A172 (cell line): Measurements from ENCODE around the gene GIMAP1. TPM values are rescaled to one million over a fixed set of nuclear protein-coding genes. Genes with fewer than 3 reads are reported as not detected.
"Not testable (repeated sequence)": the region's sequence is repeated elsewhere in the genome, so short reads cannot be mapped to it uniquely, and the experiment has no call there.

Experiments used
- DNase-seq: peaks from one replicate; pipeline ENCODE4 v3.0.0-alpha.2; 2015; ENCODE audit warnings: low spot score
- total RNA-seq: library from RNA; depleted of rRNA; stranded (reverse); fragments of >200 nt; shearing (Covaris generic); gene quantifications from 2 replicates; pipeline ENCODE4 v1.2.3, GENCODE V29; 2014; rRNA removed

Gene GIMAP1
- not detected in 2 replicates for total RNA-seq

GRCh38 chr7:150716368-150716767 lies at the start of gene GIMAP1:
GIMAP1 (plus strand) TSS chr7:150716613; CDS start chr7:150719048, 2,435 bp downstream.
- DNase-seq = no peak

GRCh38 chr7:150668472-150668911 lies 47.9 kb upstream of the GIMAP1 start:
- no peak for DNase-seq

GRCh38 chr7:150668977-150669376 lies 47.4 kb upstream of the GIMAP1 start:
- DNase-seq = no peak

- not testable (repeated sequence) for DNase-seq
Measured at GRCh38 chr7:150671798-150672585, 44.4 kb upstream of the GIMAP1 start.

- DNase-seq = no peak
Measured at GRCh38 chr7:150675714-150676113, 40.7 kb upstream of the GIMAP1 start.

GRCh38 chr7:150676276-150676675 lies 40.1 kb upstream of the GIMAP1 start:
- DNase-seq = not testable (repeated sequence)

GRCh38 chr7:150676854-150677253 lies 39.6 kb upstream of the GIMAP1 start:
- not testable (repeated sequence) for DNase-seq

- DNase-seq = not testable (repeated sequence)
Measured at GRCh38 chr7:150678601-150679000, 37.8 kb upstream of the GIMAP1 start.

GRCh38 chr7:150680364-150680763 lies 36.0 kb upstream of the GIMAP1 start:
- not testable (repeated sequence) for DNase-seq

- DNase-seq = peak; percentile 59
Measured at GRCh38 chr7:150685219-150686029, 31.0 kb upstream of the GIMAP1 start, which contains the start of gene GIMAP2. GIMAP2 (plus strand) TSS chr7:150685706; CDS start chr7:150687060, 1,354 bp downstream.

- DNase-seq = peak; percentile 1
Measured at GRCh38 chr7:150686030-150686631, 30.3 kb upstream of the GIMAP1 start.

- DNase-seq = no peak
Measured at GRCh38 chr7:150688630-150689029, 27.8 kb upstream of the GIMAP1 start.

GRCh38 chr7:150695654-150696053 lies 20.8 kb upstream of the GIMAP1 start:
- DNase-seq = no peak

- no peak for DNase-seq
Measured at GRCh38 chr7:150703209-150703608, 13.2 kb upstream of the GIMAP1 start.

GRCh38 chr7:150715293-150715692 lies 1.1 kb upstream of the GIMAP1 start:
- no peak for DNase-seq

GRCh38 chr7:150715738-150716137 lies 675 bp upstream of the GIMAP1 start:
- no peak for DNase-seq

- no peak for DNase-seq
Measured at GRCh38 chr7:150716939-150717338, 526 bp downstream of the GIMAP1 start.

GRCh38 chr7:150717814-150718420 lies 1.5 kb downstream of the GIMAP1 start:
- no peak for DNase-seq

- no peak for DNase-seq
Measured at GRCh38 chr7:150719436-150719835, 3.0 kb downstream of the GIMAP1 start.

GRCh38 chr7:150719960-150720891 lies 3.8 kb downstream of the GIMAP1 start:
- DNase-seq = no peak

- no peak for DNase-seq
Measured at GRCh38 chr7:150721970-150722373, 5.6 kb downstream of the GIMAP1 start.
